ENCODE data around the gene CCDC83. TPM values are rescaled to one million over a fixed set of nuclear protein-coding genes. Genes with fewer than 3 reads are reported as not detected.

The CCDC83 gene
- total and polyA plus RNA-seq, 9 of the 15 experiments (the other 6 are each of a cell fraction or from before 2014, with no cell fraction given) = not detected

GRCh38 chr11:85951049-85951405, 95.8 kb downstream of the CCDC83 start:
- H3K4me1 ChIP-seq (replicated peaks in 1 of 2; ENCODE audit: control insufficient read depth in 2 of 2, insufficient read depth in 2 of 2, low read length in 2 of 2) = no peaks in the 10 kb centered on the region
- H3K36me3 ChIP-seq (ENCODE audit: control insufficient read depth, insufficient read depth, low read length) = peaks cover 17% of the 10 kb centered on the region
- no peak for DNase-seq (ENCODE audit: extremely low read depth in 1 of 4, low spot score in 3 of 4)
- no peak overlapping the region for H3K27ac ChIP-seq (ENCODE audit: extremely low read depth, low read depth, low read length)
- no peaks in the 10 kb centered on the region for H3K27me3 ChIP-seq (ENCODE audit: control insufficient read depth in 2 of 2, insufficient read depth in 2 of 2, low read length in 2 of 2)
- intact Hi-C loops (cut with micrococcal nuclease) (no loop called here), in situ Hi-C loops (cut with MboI) (no loop called here)
- no peak for FAIRE-seq
- H3K4me3 ChIP-seq = no peak overlapping the region
- no peaks in the 10 kb centered on the region for H3K79me2 ChIP-seq (ENCODE audit: control insufficient read depth, insufficient read depth, low read length)
- peak; percentile 26 for ATAC-seq
- H3K9me3 ChIP-seq (replicated peaks; ENCODE audit: control insufficient read depth, insufficient read depth, low read depth, low read length) = no peaks in the 10 kb centered on the region
- no TSS peak for BruUV-seq (replicated peaks)
- ChIA-PET POLR2A (interaction anchor here (1.5 kb wide), 1 partner anchor 10 kb away, joined by 4 read pairs; no protein-coding TSS in a partner anchor), CTCF (ENCODE audit: low intra/inter-chr PET ratio) (no interaction called here)
- no peak overlapping the region for H3K4me2 ChIP-seq (ENCODE audit: insufficient read depth, low read length)
- no peaks in the 10 kb centered on the region for H4K20me1 ChIP-seq (replicated peaks; ENCODE audit: control insufficient read depth, insufficient read depth, low read length)
- no peak overlapping the region for H3K9ac ChIP-seq (ENCODE audit: insufficient read depth in 1 of 2, low read depth in 2 of 2, low read length in 2 of 2)
- H2AFZ ChIP-seq (ENCODE audit: low read depth, low read length) = no peak overlapping the region
- 69% methylated on average over 4 of the region's 4 CpGs for WGBS (ENCODE audit: insufficient coverage, low coverage, missing lambda C conversion rate)
- H3K9me1 ChIP-seq (ENCODE audit: control insufficient read depth, insufficient read depth, low read length) = no peaks in the 10 kb centered on the region
- TF ChIP-seq SAFB2 (IDR thresholded peaks at IDR 0.05; ENCODE audit: borderline replicate concordance, low read depth, low read length, severe bottlenecking) (no peak), FIP1L1 (IDR thresholded peaks at IDR 0.05; ENCODE audit: low read depth, low read length, poor library complexity, severe bottlenecking) (no peak), ZNF75A (CRISPR knock-in tag; IDR thresholded peaks at IDR 0.05) (no peak), LCOR (CRISPR knock-in tag; IDR thresholded peaks at IDR 0.05) (0 out of 2 replicates have a peak, but pooled peaks have one; percentile 43), SMC3 (conservative IDR thresholded peaks at IDR 0.05; ENCODE audit: insufficient read depth, low read depth, low read length) (no peak), ZNF518B (CRISPR knock-in tag; IDR thresholded peaks at IDR 0.05) (no peak), ZNF121 (CRISPR knock-in tag; conservative IDR thresholded peaks at IDR 0.05) (no peak), TAF9B (IDR thresholded peaks at IDR 0.05; ENCODE audit: partially characterized antibody) (no peak), RBM39 (optimal IDR thresholded peaks at IDR 0.05; ENCODE audit: low read depth, low read length) (no peak), ZNF124 (CRISPR knock-in tag; IDR thresholded peaks at IDR 0.05) (no peak), ARID2 (IDR thresholded peaks at IDR 0.05) (no peak), HMG20A (CRISPR knock-in tag; conservative IDR thresholded peaks at IDR 0.05) (no peak), NR1H2 (CRISPR knock-in tag; IDR thresholded peaks at IDR 0.05) (no peak), SOX6 (IDR thresholded peaks at IDR 0.05) (no peak)
- TF ChIP-seq, protein P1, sequence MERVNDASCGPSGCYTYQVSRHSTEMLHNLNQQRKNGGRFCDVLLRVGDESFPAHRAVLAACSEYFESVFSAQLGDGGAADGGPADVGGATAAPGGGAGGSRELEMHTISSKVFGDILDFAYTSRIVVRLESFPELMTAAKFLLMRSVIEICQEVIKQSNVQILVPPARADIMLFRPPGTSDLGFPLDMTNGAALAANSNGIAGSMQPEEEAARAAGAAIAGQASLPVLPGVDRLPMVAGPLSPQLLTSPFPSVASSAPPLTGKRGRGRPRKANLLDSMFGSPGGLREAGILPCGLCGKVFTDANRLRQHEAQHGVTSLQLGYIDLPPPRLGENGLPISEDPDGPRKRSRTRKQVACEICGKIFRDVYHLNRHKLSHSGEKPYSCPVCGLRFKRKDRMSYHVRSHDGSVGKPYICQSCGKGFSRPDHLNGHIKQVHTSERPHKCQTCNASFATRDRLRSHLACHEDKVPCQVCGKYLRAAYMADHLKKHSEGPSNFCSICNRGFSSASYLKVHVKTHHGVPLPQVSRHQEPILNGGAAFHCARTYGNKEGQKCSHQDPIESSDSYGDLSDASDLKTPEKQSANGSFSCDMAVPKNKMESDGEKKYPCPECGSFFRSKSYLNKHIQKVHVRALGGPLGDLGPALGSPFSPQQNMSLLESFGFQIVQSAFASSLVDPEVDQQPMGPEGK (CRISPR knock-in tag; IDR thresholded peaks at IDR 0.05; ENCODE audit: borderline replicate concordance) = no peak
- TF ChIP-seq, protein P2, sequence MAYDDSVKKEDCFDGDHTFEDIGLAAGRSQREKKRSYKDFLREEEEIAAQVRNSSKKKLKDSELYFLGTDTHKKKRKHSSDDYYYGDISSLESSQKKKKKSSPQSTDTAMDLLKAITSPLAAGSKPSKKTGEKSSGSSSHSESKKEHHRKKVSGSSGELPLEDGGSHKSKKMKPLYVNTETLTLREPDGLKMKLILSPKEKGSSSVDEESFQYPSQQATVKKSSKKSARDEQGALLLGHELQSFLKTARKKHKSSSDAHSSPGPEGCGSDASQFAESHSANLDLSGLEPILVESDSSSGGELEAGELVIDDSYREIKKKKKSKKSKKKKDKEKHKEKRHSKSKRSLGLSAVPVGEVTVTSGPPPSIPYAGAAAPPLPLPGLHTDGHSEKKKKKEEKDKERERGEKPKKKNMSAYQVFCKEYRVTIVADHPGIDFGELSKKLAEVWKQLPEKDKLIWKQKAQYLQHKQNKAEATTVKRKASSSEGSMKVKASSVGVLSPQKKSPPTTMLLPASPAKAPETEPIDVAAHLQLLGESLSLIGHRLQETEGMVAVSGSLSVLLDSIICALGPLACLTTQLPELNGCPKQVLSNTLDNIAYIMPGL (CRISPR knock-in tag; IDR thresholded peaks at IDR 0.05) = no peak

All from K562 (cell line).